ENCODE results near the gene CCDC74A. TPM values are rescaled to one million over a fixed set of nuclear protein-coding genes. Genes with fewer than 3 reads are reported as not detected.
"Not testable (repeated sequence)": the region's sequence is repeated elsewhere in the genome, so short reads cannot be mapped to it uniquely, and the experiment has no call there.

CCDC74A gene
- total RNA-seq (2014; rRNA removed; shearing (Covaris generic)): 12.5 and 20.7 TPM in 2 replicates

DNA sequence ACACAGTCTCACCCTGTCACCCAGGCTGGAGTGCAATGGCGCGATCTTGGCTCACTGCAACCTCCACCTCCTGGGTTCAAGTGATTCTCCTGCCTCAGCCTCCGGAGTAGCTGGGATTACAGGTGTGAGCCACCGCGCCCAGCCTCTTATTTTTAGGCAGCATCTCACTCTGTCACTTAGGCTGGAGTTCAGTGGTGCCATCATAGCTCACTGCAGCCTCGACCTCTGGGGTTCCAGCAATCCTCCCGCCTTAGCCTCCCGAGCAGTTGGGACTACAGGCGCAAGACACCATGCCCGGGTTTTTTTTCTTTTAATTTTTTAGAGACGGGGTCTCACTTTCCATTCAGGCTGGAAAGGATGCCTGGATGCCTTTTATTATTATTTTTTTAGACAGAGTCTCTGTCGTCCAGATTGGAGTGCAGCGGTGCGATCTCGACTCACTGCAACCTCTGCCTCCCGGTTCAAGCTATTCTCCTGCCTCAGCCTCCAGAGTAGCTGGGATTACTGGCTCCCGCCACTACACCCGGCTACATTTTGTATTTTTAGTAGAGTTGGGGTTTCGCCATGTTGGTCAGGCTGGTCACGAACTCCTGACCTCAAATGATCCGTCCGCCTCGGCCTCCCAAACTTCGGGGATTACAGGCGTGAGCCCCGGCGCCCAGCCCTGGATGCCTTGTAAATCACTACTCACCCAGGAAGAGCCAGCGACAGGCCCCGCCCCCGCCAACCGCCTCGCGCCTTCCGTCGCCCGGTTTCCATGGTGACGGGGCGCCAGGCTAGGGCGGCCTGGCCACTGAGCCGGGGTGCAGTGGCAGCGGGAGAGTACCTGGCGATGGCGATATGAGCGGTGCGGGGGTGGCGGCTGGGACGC lies at the start of gene CCDC74A:
Gene CCDC74A (plus strand): TSS at position 758 of the 871 bp plus-strand sequence. CDS start 83 bp downstream, at position 841.
- not testable (repeated sequence) for H3K27me3 ChIP-seq (ENCODE audit: control insufficient read depth, insufficient read depth, low read length); DNase-seq; H3K36me3 ChIP-seq (replicated peaks; ENCODE audit: control insufficient read depth, insufficient read depth, low read length)
- peak within 1 kb of the TSS; percentile 35 for H3K4me3 ChIP-seq (ENCODE audit: insufficient read depth, low read depth, low read length)

DNA sequence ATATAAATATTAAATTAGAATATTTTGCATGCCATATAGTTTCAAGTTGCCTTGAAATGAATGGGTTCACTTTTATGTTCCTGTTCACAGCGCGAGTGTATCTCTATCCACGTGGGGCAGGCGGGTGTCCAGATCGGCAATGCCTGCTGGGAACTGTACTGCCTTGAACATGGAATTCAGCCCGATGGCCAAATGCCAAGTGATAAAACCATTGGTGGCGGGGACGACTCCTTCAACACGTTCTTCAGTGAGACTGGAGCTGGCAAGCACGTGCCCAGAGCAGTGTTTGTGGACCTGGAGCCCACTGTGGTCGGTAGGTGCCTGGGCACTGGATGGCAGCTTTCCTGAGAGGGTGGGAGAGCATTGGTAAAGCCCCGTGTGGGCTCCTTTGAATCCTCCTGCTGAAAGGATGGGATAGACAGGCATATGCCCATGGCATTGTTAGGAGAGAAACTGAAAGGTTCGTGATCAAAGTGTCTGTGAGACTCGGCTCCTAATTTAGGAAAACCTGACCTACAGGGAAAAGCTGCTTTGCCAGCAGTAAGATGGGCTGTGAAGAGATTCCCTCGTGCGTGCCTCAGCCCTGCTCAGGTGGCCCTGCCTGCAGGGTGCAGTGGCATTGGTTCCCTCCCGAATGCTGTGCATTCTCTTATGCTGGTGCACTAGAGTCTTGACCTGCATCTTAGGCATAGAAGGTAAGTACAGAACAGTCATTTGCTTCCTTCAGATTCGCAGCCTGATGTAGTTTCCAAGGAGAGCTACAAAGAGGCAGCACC lies 49.4 kb upstream of the CCDC74A start:
- not testable (repeated sequence) for H3K27me3 ChIP-seq (ENCODE audit: control insufficient read depth, insufficient read depth, low read length); DNase-seq; H3K36me3 ChIP-seq (replicated peaks; ENCODE audit: control insufficient read depth, insufficient read depth, low read length); H3K4me3 ChIP-seq (ENCODE audit: insufficient read depth, low read depth, low read length)

DNA sequence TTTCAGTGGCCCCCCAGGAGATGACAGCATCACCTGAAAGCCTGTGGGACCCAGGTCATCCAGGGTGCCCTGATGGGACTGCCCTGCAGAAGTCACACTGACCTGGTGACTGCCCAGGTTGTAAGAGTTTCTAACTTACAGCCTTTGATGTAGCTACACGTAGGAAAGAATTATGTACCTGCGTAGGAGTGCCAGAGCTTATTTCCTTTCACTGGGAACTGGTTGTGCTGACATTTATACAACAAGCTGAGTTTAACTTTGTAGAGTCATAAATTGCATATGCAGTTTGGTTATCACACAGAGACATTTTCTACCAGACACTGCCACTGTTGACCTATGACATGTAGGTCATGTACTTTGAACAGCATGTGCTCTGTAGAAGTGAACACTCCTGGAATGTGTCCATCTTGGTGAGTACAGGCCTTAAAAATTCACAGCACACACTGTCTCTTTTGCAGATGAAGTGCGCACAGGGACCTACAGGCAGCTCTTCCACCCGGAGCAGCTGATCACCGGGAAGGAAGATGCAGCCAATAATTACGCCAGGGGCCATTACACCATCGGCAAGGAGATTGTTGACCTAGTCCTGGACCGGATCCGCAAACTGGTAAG lies 48.7 kb upstream of the CCDC74A start:
- not testable (repeated sequence) for H3K36me3 ChIP-seq (replicated peaks; ENCODE audit: control insufficient read depth, insufficient read depth, low read length); DNase-seq; H3K27me3 ChIP-seq (ENCODE audit: control insufficient read depth, insufficient read depth, low read length); H3K4me3 ChIP-seq (ENCODE audit: insufficient read depth, low read depth, low read length)

DNA sequence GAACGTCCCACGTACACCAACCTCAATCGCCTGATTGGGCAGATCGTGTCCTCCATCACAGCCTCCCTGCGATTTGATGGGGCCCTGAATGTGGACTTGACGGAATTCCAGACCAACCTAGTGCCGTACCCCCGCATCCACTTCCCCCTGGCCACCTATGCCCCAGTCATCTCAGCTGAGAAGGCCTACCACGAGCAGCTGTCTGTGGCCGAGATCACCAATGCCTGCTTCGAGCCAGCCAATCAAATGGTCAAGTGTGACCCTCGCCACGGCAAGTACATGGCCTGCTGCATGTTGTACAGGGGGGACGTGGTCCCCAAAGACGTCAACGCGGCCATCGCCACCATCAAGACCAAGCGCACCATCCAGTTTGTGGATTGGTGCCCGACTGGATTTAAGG lies 47.3 kb upstream of the CCDC74A start:
- not testable (repeated sequence) for H3K4me3 ChIP-seq (ENCODE audit: insufficient read depth, low read depth, low read length); H3K36me3 ChIP-seq (replicated peaks; ENCODE audit: control insufficient read depth, insufficient read depth, low read length); DNase-seq; H3K27me3 ChIP-seq (ENCODE audit: control insufficient read depth, insufficient read depth, low read length)

DNA sequence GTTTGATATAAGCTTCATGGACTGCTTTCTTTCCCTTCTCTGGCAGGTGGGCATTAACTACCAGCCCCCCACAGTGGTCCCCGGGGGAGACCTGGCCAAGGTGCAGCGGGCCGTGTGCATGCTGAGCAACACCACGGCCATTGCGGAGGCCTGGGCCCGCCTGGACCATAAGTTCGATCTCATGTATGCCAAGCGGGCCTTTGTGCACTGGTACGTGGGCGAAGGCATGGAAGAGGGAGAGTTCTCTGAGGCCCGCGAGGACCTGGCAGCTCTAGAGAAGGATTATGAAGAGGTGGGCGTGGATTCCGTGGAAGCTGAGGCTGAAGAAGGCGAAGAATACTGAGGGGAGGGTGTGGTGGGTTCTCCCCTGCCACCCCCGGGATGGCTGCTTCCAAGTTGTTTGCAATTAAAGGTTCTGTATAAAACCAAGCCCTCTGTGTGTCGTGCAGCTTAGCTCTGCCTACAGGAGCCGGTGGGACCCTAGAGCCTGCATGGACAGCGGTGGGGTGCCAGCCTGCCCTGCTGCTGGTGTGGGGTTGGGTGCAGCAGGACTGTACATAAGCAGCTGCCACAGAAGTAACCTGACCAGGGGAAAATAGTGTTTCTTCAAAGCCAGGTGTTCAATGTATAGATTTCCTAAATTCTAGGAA lies 45.1 kb upstream of the CCDC74A start:
- H3K4me3 ChIP-seq (ENCODE audit: insufficient read depth, low read depth, low read length); H3K36me3 ChIP-seq (replicated peaks; ENCODE audit: control insufficient read depth, insufficient read depth, low read length); DNase-seq; H3K27me3 ChIP-seq (ENCODE audit: control insufficient read depth, insufficient read depth, low read length): not testable (repeated sequence)

DNA sequence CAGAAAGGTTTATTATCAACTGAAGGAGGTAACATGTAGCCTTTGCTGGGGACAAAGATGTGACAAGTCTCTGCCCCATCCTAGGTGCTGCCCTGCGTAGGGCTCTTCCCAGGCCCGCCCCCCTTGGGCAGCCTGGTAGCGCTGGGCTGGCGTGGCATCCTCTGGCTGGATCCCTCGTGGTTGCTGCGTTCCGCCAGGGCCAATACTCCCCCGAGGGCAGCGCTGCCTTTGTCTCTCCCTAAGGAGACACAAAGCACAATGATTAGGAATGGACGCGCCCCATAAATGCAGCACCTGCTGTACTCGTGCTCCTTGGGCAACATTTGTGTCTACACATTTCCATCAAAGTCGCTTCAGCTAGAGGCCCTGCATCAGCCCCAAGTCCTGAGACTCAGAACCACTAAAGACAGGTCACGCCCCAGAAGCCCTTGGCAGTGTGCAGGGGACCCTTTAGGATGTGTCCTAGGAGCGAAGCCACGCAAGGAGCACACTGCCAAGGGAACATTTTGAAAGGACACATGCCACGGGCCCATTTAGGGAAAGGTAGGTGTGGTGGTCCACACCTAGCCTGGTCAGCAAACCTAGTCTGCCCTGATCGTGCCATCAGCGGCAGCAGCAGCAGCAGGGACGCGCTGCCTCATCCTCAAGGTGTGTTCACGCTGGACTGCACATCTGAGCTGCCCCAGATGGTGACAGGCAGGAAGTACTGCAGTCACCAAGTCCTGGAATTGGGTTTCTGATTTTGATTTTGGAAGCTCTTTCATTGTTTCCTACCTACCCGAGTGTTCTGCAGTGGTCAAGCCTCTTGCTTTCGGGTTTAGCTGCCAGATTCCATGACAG lies 43.5 kb upstream of the CCDC74A start:
- H3K36me3 ChIP-seq (replicated peaks; ENCODE audit: control insufficient read depth, insufficient read depth, low read length); DNase-seq; H3K27me3 ChIP-seq (ENCODE audit: control insufficient read depth, insufficient read depth, low read length); H3K4me3 ChIP-seq (ENCODE audit: insufficient read depth, low read depth, low read length): not testable (repeated sequence)

DNA sequence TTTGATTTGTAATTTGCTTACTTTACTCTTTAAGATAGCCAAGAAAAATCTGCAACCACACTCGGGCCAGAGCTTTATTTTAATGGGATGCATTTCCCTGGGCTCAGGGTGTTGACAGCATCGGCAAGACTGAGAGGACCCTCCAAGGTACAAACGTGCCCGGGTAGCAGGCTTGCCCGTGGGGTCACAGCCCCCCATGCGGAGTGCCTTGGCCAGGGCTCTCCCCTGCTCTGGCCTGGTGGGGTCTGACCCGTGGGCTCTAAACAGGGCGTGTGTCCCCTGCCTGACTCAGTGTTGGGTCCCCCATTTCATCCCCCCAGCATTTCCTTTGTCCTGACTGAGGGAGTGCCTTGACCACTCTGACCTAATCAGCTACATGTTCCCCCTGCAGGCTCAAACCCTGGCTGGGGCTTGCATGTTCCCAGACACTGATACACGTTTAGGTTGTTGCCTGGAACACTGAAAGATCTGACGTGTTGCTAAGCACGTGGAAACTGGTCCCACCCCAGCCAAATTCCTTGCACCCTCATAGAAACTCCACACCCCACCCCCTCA lies 42.7 kb upstream of the CCDC74A start:
- H3K27me3 ChIP-seq (ENCODE audit: control insufficient read depth, insufficient read depth, low read length); H3K36me3 ChIP-seq (replicated peaks; ENCODE audit: control insufficient read depth, insufficient read depth, low read length); DNase-seq; H3K4me3 ChIP-seq (ENCODE audit: insufficient read depth, low read depth, low read length): not testable (repeated sequence)

DNA sequence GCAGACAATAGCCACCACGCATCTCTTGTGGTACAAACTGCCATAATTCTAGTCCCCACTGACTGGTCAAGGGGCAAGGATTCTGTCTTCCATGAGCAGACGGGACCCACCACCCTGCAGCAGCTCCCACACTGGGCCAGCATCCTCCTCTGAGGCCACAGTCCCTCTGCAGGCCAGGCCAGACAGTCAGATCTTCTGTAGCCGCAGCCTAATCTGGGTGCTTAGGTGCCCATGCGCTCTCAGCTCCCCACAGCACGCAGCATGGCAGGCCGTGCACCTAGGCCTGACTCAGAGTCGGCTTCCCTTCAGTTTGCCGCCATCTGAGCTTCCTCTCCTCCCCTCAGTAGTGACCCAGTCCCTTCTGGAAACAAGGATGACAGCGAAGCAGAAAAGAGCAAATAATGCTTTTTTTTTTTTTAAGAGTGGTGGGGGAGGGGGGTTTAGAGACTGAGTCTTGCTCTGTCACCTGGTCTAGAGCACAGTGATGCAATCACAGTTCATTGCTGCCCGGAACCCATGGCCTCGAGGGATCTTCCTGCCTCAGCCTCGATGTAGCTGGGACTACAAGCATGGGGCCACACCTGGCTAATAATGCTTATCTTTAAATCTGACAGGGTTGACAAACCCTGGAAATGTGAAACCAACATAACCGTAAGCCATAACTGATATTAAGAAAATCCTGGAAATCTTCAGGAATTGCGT lies 41.3 kb upstream of the CCDC74A start:
- not testable (repeated sequence) for DNase-seq; H3K4me3 ChIP-seq (ENCODE audit: insufficient read depth, low read depth, low read length); H3K36me3 ChIP-seq (replicated peaks; ENCODE audit: control insufficient read depth, insufficient read depth, low read length); H3K27me3 ChIP-seq (ENCODE audit: control insufficient read depth, insufficient read depth, low read length)

DNA sequence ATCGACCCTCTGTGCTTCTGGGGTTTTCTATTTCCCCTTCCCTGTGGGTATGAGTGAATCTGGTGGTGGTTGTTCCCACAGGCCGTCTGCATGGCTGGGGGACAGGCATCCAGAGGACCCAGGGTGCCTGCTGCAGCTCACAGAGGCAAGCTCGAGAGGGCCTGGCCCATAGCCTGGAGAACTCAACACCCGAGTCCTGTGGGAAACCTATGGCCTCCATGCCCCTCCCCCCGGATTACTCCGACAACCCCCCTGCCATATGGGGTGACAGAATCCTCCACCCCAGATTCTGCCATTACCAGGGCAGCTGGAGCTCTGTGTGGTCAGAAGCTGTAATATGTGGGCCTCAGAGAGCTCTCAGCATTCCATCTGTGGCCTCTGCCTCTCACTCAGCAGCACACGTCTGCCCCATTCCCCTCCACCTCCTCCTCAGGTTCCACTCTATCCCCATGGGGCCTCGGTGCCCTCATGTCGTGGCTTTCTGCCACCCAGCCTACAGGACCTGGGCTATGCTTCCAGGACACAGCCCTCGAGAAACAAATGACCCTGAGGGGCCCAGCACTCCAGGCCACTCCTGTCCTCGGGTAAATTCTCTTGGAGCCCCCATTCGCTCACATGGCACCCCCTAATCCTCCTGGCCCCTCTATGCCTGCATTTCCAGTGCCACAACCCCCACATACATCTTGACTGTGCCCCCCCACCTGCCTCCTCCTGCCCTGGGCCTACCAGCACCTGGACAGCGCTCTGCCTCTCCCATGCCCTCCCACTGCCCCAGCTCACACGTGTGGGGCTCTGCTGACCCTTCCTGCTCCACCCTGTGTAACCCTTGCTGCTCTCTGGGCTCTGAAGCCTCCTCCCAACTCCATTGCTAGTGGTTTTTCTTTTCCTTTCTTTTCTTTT lies 39.1 kb upstream of the CCDC74A start:
- H3K27me3 ChIP-seq (ENCODE audit: control insufficient read depth, insufficient read depth, low read length): no peaks in the 10 kb centered on the region
- DNase-seq: no peak
- H3K36me3 ChIP-seq (replicated peaks; ENCODE audit: control insufficient read depth, insufficient read depth, low read length): peaks cover 4% of the 10 kb centered on the region
- no peak overlapping the region for H3K4me3 ChIP-seq (ENCODE audit: insufficient read depth, low read depth, low read length)

DNA sequence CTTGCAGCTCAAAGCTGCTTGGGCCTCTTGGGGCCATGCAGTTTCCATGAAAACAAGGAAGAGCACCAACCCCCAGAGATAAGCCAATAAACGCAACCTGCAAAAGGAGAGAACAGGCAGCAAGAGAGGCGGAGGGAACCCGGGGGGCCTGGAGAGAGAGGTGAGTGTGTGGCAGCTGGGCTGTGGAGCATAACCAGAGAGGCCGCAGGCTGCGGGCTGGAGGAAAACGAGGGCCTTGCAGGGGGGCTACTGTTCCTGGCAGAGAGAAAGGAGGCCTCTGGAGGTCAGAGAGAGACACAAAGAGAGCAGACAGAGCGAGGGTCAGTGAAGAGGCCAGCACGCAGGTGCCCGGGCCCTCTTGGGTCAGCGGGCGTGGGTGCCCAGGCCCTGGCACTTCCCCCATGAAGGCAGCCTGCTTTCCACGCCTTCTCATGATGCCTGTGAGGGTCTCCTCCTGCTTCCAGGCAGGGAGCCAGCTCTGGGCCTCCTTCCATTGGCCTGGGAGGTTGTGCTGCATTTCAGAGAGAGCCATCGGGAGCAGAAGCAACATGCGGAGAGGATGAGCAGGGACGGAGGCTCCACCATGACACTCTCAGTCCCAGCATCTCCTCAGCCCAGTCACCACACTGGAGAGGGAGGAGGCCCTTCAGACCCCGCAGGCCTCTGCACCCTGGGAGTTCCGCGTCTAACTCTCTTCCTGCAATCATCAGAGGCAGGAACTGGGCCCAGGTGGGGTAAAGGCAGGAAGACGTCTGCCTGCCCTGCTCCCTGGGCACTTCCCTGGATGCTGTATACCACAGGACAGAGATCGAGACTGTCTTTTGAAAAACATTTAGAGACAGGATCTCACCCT lies 36.8 kb upstream of the CCDC74A start:
- not testable (repeated sequence) for H3K36me3 ChIP-seq (replicated peaks; ENCODE audit: control insufficient read depth, insufficient read depth, low read length); H3K27me3 ChIP-seq (ENCODE audit: control insufficient read depth, insufficient read depth, low read length); DNase-seq
- peak overlapping the region; percentile 41 for H3K4me3 ChIP-seq (ENCODE audit: insufficient read depth, low read depth, low read length)

DNA sequence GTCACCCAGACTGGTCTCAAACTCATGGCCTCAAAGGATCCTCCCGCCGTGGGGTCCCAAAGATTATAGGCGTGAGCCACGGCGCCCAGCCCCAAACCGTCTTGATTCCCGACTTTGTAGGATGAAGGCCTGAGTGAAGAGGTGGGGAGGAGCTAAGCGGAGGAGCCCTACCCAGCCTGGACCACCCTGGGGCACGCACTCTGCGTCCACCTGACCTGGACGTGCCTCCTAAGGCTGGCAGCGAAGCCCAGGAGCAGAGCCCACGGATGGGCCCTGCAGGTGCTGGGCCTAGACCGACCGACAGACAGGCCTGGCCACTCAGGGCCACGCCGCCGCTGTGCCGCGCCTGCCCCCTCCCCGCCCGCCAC lies 36.2 kb upstream of the CCDC74A start:
- peak overlapping the region; percentile 41 for H3K4me3 ChIP-seq (ENCODE audit: insufficient read depth, low read depth, low read length)
- H3K36me3 ChIP-seq (replicated peaks; ENCODE audit: control insufficient read depth, insufficient read depth, low read length); H3K27me3 ChIP-seq (ENCODE audit: control insufficient read depth, insufficient read depth, low read length): not testable (repeated sequence)
- peak; percentile 49 for DNase-seq

DNA sequence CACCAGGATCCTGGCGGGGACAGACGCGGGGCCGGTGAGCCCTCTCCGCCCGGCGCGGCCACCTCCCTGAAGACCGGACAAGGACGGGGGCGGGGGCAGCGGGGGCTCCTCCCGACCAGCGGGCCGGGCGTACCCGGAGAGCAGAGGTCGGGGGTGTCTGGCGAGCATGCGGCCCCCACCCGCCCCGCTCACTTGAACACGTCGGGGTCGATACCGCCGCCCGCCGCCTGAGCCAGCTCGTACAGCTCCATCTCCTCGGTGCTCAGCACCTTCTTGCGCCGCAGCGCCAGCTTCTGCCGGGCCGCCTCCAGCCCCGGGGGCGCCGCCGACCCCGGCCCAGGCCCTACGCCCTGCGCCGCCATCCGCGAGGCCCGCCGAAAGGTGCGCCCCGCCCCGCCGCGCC lies 35.7 kb upstream of the CCDC74A start, which contains the start of gene MZT2A:
Gene MZT2A (minus strand): TSS at position 383 of the 403 bp plus-strand sequence. CDS start 21 bp downstream, at position 362.
- H3K36me3 ChIP-seq (replicated peaks; ENCODE audit: control insufficient read depth, insufficient read depth, low read length); DNase-seq; H3K27me3 ChIP-seq (ENCODE audit: control insufficient read depth, insufficient read depth, low read length): not testable (repeated sequence)
- peak within 1 kb of the TSS; percentile 86 for H3K4me3 ChIP-seq (ENCODE audit: insufficient read depth, low read depth, low read length)
